GM12878 (cell line): ENCODE data around the gene DENND1A. TPM values are rescaled to one million over a fixed set of nuclear protein-coding genes. Genes with fewer than 3 reads are reported as not detected.

Experiments used
- BACH1 ChIP-seq: fragments of 450-650 bp; IDR thresholded peaks from 2 replicates; pipeline ENCODE4 v1.6.1; 2017; ENCODE audit warnings: mild to moderate bottlenecking, borderline replicate concordance
- BCL11A ChIP-seq: IDR thresholded peaks from 2 replicates; pipeline ENCODE4 v1.6.1; 2011; ENCODE audit warnings: low read depth, low read length
- CEBPB ChIP-seq, 2 experiments: fragments of 150-350 bp in 1 of 2; IDR thresholded peaks; 2 replicates each; pipeline ENCODE4 v1.6.1; 2012 to 2014; ENCODE audit warnings: low read depth in 2 of 2, low read length in 2 of 2, borderline replicate concordance in 1 of 2, inconsistent platforms in 1 of 2
- EED ChIP-seq: sonication (generic); IDR thresholded peaks from 2 replicates; pipeline ENCODE4 v1.6.1; 2016; ENCODE audit warnings: antibody characterized with exemption, low read depth
- ETV6 ChIP-seq, 2 experiments: fragments of 450-650 bp in 1 of 2; IDR thresholded peaks in 1 of 2; conservative IDR thresholded peaks in 1 of 2; 2 replicates each; pipeline ENCODE4 v1.6.1; 2014; ENCODE audit warnings: antibody characterized with exemption in 1 of 2, borderline replicate concordance in 1 of 2, low read depth in 1 of 2, mild to moderate bottlenecking in 1 of 2, moderate library complexity in 1 of 2
- GATAD2B ChIP-seq: fragments of 450-650 bp; conservative IDR thresholded peaks from 2 replicates; pipeline ENCODE4 v1.6.1; 2017; ENCODE audit warnings: low read depth, mild to moderate bottlenecking, moderate library complexity
- JUND ChIP-seq: IDR thresholded peaks from 2 replicates; pipeline ENCODE4 v1.6.1; 2012; ENCODE audit warnings: low read depth, mild to moderate bottlenecking, low read length, improper control_type of control experiment, moderate library complexity
- NFIC ChIP-seq: IDR thresholded peaks from 2 replicates; pipeline ENCODE4 v1.6.1; 2012; ENCODE audit warnings: low read depth, mild to moderate bottlenecking, inconsistent platforms, low read length, moderate library complexity
- NRF1 ChIP-seq: conservative IDR thresholded peaks from 2 replicates; pipeline ENCODE4 v1.6.1; 2011; ENCODE audit warnings: mild to moderate bottlenecking, low read depth, low read length, improper control_type of control experiment
- PKNOX1 ChIP-seq: fragments of 450-650 bp; IDR thresholded peaks from 2 replicates; pipeline ENCODE4 v1.6.1; 2016; ENCODE audit warnings: mild to moderate bottlenecking
- POLR2AphosphoS5 ChIP-seq: IDR thresholded peaks from 2 replicates; pipeline ENCODE4 v1.6.1; 2011; ENCODE audit warnings: mild to moderate bottlenecking, low read length, inconsistent platforms
- RCOR1 ChIP-seq: conservative IDR thresholded peaks from 2 replicates; pipeline ENCODE4 v1.6.1; 2012; ENCODE audit warnings: low read depth, low read length, improper control_type of control experiment
- STAT3 ChIP-seq: IDR thresholded peaks from 2 replicates; pipeline ENCODE4 v1.6.1; 2011; ENCODE audit warnings: low read depth, low read length, improper control_type of control experiment
- TARDBP ChIP-seq: IDR thresholded peaks from 2 replicates; pipeline ENCODE4 v1.6.1; 2016; ENCODE audit warnings: borderline replicate concordance
- ZNF592 ChIP-seq: fragments of 450-650 bp; IDR thresholded peaks from 2 replicates; pipeline ENCODE4 v1.6.1; 2017; ENCODE audit warnings: mild to moderate bottlenecking, moderate library complexity
- polyA plus RNA-seq, 11 experiments: library from polyadenylated mRNA; depleted of rRNA in 4 of 11; unstranded in 6 of 11; stranded (reverse) in 5 of 11; fragments of >200 nt; fragmentation: Nextera tagmentation in 4 of 11; fragmentation: Illumina TruSeq in 1 of 11; extraction: Ambion mirVana in 4 of 11; extraction: Trizol in 1 of 11; gene quantifications; 1 replicate in 1 of 11; 2 replicates in 10 of 11; pipeline versions ENCODE4 v1.2.1 to v1.2.3, GENCODE V29; 2011 to 2016; ENCODE audit warnings: inconsistent platforms in 2 of 11, missing spikeins in 2 of 11, low read depth in 1 of 11
- total RNA-seq, 4 experiments: library from RNA; depleted of rRNA in 3 of 4; stranded (reverse); fragments of >200 nt in 3 of 4; fragmentation: Illumina TruSeq in 1 of 4; extraction: Trizol in 1 of 4; gene quantifications; 2 replicates each; pipeline versions ENCODE4 v1.2.1 to v1.2.3, GENCODE V29; 2013 to 2021

DENND1A gene
- total and polyA plus RNA-seq, 10 of the 15 experiments (the other 5 are each of a cell fraction or from before 2014, with no cell fraction given), result 14.1 to 48.6 (median 35.2) TPM

DNA sequence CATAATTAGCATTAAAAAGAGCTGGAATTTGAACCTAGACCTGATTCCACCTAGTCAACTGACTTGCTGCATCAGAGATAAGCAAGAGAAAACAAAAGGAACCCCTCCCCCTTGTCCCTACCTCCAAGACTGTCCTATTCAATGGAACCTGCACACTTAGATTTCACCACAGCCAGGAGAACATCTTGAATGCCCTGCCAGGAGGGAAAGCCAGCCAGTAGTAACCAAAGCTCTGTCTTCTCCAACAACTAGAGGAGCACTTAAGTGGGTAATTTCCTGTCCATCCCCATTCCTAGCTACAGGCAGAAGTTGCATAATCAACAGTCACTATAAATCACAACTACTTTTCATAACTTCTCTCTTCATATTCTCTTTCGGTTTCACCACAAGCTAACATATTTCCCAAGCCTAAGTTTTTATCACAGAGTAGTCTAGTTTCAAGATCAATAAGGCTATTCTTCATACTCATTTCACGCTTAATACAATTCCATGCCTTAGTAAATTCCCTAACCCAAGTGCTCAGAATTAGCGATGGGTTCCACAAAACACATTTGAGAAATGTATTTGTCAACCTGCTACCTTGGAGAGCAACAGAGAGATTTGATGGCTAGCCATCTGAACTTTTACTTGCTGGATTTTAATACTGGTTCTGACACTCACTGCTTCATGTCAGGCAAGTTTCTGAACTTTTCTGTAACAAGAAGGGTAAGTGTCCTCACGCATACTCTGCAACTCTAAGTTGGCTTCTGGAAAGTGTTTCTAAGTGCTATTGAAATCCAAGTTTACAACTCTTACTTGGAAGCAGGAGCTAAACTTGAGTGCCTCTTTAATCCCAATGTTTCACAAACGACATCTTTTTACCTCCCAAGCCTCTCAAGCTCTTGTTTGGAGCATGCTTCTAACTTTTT lies 2.0 kb downstream of the DENND1A start (continued):
- TF ChIP-seq TARDBP (no peak), ZNF592 (no peak), GATAD2B (0 out of 2 replicates have a peak, but pooled peaks have one; percentile 22), STAT3 (0 out of 2 replicates have a peak, but pooled peaks have one; percentile 70), NFIC (peak; percentile 65; the same call in 1 of the 2 replicates), NRF1 (no peak), EED (peak; percentile 70; the same call in 1 of the 2 replicates), POLR2AphosphoS5 (peak; percentile 32; the same call in 1 of the 2 replicates), BACH1 (0 out of 2 replicates have a peak, but pooled peaks have one; percentile 35), BCL11A (0 out of 2 replicates have a peak, but pooled peaks have one; percentile 9), JUND (no peak), PKNOX1 (0 out of 2 replicates have a peak, but pooled peaks have one; percentile 26), RCOR1 (0 out of 2 replicates have a peak, but pooled peaks have one; percentile 51), ETV6 (conservative IDR thresholded peaks at IDR 0.05 in 1 of 2, IDR thresholded peaks at IDR 0.05 in 1 of 2; ENCODE audit: borderline replicate concordance in 1 of 2, low read depth in 1 of 2) (peak in 1 of 2 experiments; percentile 35; a peak in 1 of 4 replicates), CEBPB (IDR thresholded peaks at IDR 0.05; ENCODE audit: borderline replicate concordance in 1 of 2, low read depth in 2 of 2, low read length in 2 of 2) (peak in 1 of 2 experiments; percentile 80; a peak in 3 of 4 replicates)
